COR-L47 (cell line): Measurements from ENCODE around the gene DTYMK.
"Not testable (repeated sequence)": the region's sequence is repeated elsewhere in the genome, so short reads cannot be mapped to it uniquely, and the experiment has no call there.

Experiments used
- DNase-seq: peaks from one replicate; lab custom pipeline; 2025; lab: John Stamatoyannopoulos, UW

The DTYMK gene

GRCh38 chr2:241671457-241672240, 15.0 kb downstream of the DTYMK start:
- DNase-seq, result no peak

- no peak for DNase-seq
These were observed 16.1 kb downstream of the DTYMK start for GRCh38 chr2:241670333-241671110.

- no peak for DNase-seq
These were observed 17.8 kb downstream of the DTYMK start for GRCh38 chr2:241668839-241669238.

- DNase-seq, result no peak
These were observed 18.3 kb downstream of the DTYMK start for GRCh38 chr2:241668354-241668753.

GRCh38 chr2:241666627-241667400, 19.8 kb downstream of the DTYMK start:
- DNase-seq, result no peak

GRCh38 chr2:241665731-241666440, 20.7 kb downstream of the DTYMK start:
- no peak for DNase-seq

GRCh38 chr2:241662731-241663130, 23.9 kb downstream of the DTYMK start:
- DNase-seq, result not testable (repeated sequence)

- DNase-seq, result no peak
These were observed 25.9 kb downstream of the DTYMK start for GRCh38 chr2:241660593-241661213.

GRCh38 chr2:241659150-241659739, 27.4 kb downstream of the DTYMK start:
- no peak for DNase-seq

- DNase-seq, result no peak
These were observed 28.3 kb downstream of the DTYMK start for GRCh38 chr2:241658296-241658695.

- DNase-seq, result no peak
These were observed 28.8 kb downstream of the DTYMK start for GRCh38 chr2:241657786-241658254.

- DNase-seq, result no peak
These were observed 30.3 kb downstream of the DTYMK start for GRCh38 chr2:241656190-241656741.

GRCh38 chr2:241655516-241656189, 31.0 kb downstream of the DTYMK start:
- no peak for DNase-seq

- DNase-seq, result no peak
These were observed 32.1 kb downstream of the DTYMK start for GRCh38 chr2:241654551-241654950.

GRCh38 chr2:241653210-241653750, 33.3 kb downstream of the DTYMK start:
- DNase-seq, result no peak

GRCh38 chr2:241652722-241653121, 33.9 kb downstream of the DTYMK start:
- DNase-seq, result no peak

GRCh38 chr2:241652142-241652541, 34.5 kb downstream of the DTYMK start:
- no peak for DNase-seq

GRCh38 chr2:241649927-241650326, 36.7 kb downstream of the DTYMK start:
- DNase-seq, result no peak

- DNase-seq, result no peak
These were observed 37.2 kb downstream of the DTYMK start for GRCh38 chr2:241649404-241649803.

- no peak for DNase-seq
These were observed 38.2 kb downstream of the DTYMK start for GRCh38 chr2:241648453-241648852.
